GM04504 (cell line): ENCODE results near the gene BCL2L12.

Experiments used
- DNase-seq: peaks from one replicate; pipeline ENCODE4 v3.0.0-alpha.2; 2012; ENCODE audit warnings: low read depth

BCL2L12 gene

DNA sequence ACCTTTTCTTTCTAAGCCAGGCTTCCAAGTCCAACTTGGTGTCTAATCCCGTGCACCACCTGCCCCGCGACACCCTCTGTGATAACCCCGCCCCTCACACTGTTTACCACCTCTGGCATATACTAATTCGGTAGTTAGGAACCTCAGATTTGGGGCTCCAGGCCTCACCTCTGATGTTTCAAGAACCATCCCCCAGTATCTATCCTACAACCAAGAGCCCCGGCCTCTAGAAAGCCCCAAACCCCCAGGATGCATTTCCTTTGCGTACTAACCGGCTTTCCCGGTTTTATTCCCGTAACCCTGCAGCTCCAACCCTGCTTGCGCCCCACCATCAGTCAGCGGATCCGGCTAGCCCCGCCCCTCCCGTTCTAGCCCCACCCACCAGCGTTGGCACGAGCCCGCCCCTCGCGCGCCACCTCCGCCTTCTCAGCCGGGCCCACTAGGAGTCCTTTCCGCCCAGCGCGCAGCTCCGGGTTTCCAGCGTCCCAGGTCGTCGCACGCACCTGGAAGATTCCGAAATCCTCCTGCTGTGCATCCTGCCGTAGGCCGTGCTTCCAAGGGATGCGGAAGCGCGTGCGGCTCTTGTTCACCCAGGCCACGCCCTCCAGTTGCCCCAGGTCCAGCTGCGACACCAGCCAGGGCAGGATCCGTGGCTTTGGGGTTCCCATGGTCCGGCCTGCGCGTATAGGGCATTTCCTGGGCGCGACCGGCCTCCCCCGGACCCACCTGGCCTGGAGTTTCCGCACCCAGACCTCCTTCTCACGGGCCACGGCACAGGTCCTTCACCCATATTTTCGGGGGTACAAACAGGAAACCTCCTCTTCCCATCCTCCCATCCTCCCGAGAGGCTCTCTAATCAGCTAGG is 1.3 kb upstream of the BCL2L12 start:
- DNase-seq = peak; percentile 50

DNA sequence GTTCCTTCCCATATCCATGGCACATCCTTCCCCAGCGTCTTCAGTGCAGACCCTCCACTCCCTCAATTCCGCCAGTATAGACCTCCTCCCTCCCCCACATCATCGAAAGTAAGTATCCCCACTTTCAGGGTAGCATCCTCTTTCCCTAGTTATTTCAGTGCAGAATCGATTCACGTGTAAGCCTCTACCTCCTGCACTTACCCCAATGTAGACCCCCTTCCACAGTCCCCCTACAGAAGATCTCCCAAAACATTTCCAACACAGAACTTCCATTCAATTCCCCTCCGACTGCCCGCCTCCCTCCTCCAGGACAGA is 740 bp upstream of the BCL2L12 start:
- DNase-seq = no peak

DNA sequence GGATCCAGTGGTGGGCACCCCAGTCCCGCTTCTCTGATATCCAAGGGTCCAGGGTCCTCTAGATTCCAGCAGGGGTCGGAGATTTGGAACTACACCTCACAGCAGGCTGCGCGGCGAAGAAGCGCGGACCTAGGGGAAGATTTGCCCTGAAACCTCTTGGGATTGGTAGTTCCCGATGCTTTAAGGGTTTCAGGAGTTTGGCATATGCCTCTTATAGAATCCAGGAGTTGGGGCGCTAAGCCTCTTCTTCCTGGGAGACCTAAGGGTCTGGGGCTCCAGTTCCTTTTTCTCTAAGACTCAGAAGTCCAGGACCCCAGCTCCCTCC is 349 bp downstream of the BCL2L12 start:
- no peak for DNase-seq

DNA sequence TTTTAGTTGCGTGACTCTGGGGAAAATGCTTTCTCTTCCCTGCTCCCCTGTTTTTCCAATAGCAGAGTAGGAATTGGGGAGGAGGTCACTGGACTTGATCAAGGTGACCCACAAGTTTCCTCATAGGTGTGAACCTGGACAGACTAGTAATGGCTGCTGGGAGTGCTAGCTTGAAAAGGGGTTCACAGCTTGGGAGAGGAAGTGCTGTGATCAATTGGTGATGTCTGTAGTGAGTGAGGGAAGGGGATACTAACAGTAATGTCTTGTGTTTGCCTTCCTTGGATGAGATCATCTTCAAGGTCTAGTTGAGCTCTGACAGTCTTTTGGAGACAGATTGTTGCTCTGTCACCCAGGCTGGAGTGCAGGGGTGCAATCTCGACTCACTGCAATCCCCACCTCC is 1.7 kb downstream of the BCL2L12 start:
- DNase-seq = no peak

DNA sequence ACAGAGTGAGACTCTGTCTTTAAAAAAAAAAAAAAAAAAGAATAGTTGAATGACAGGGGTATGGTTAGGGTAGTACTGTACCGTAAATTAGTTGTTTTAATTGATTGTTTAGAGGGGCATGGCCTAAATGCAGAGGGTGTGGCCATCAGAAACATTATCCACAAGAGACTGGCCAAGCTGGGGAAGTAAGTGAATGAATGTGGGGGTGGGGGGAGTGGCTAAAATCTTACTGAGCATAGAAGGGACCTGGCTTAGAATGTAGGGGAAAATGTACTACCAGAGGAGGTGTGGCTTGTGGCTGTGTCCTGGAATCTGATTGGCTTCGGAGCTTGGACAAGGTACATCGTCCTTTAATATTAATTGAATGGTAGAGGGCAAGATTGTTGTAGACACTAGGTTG is 3.8 kb downstream of the BCL2L12 start:
- DNase-seq = no peak

DNA sequence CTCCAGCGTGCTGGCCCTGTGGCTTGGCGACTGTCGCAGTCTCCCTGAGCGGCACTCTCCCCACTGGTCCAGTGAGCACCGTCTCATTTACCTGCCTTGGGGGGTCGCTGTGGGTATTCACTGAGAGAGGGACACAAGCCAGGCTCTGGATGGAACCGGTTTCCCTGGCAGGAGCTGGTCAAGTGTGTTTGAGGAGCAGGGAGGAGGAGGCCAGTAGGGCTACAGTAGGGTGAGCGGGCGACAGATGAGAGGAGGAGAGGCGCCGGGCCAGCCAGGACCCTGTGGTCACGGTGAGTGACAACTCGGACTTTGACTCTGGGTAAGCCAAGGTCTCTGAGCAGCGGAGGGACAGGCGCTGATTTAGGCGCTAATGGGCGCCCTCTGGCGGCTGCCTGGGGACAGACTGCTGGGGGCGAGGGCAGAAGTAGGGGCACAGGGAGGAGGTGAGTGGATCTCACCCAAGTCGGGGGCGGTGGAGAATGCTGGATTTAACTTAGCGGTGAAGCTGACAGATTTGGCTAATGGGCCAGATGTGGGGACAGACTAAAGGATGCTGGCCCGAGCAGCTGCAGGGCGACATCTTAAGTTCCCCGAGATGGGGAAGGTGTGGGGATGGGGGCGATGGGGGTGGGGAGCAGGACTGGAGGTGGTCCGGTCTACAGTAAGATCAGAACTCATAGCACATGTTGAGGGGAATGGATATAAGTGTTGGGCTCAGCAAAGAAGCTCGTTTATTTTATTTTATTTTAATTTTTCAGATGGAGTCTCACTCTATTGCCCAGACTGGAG is 6.6 kb downstream of the BCL2L12 start:
- DNase-seq = no peak

DNA sequence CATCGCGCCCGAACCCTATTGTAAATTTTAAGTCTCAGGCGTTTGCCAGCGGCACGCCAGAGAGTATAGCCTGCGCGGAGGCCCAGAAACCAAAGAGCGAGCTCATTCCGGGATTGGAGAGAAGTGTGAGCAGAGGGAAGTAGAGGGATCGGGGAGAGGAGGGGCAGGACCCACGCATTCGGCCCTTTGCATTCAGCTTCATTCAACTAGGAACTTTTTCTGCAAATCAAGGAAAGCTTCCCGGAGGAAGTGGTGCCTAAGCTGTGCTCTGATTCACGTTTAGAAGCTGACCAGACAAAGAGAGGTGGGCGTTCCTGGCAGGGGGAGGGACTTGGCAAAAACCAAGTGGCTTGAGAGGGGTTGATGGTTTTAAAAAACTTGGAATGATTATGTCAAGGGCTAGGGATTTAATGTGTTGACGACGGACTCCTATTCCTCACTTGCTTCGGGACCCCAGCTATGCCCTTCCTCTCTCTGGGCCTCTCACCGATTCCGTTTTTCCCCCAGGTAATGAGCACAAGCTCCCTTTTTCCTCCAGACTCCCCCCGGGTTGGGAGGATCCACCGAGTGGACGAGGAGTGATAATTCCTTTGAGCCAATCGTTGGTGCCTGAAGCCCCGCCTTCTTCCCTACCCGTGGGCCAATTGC is 10.5 kb downstream of the BCL2L12 start:
- no peak for DNase-seq

DNA sequence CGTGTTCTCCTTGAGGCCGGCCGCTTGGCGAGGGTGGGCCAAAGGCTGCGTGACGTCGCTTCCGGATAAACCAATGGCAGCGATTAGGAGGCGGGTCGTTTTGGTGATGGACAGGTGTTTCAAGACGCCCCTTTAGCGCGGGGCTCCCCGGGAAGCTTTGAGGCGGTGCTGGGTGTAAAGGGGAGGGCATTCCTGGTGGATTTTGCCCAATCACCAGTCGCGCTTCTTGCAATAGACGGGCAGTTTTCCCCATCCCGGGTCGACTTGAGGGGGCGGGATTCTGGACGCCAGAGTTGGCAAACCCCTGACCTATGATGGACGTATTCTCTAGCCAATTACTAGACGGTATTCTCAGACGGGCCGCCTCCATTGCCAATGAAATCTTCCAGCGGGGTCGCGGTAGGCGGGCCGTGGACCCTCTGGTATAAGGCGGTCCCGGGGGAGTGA is 11.1 kb downstream of the BCL2L12 start:
- peak; percentile 100 for DNase-seq

DNA sequence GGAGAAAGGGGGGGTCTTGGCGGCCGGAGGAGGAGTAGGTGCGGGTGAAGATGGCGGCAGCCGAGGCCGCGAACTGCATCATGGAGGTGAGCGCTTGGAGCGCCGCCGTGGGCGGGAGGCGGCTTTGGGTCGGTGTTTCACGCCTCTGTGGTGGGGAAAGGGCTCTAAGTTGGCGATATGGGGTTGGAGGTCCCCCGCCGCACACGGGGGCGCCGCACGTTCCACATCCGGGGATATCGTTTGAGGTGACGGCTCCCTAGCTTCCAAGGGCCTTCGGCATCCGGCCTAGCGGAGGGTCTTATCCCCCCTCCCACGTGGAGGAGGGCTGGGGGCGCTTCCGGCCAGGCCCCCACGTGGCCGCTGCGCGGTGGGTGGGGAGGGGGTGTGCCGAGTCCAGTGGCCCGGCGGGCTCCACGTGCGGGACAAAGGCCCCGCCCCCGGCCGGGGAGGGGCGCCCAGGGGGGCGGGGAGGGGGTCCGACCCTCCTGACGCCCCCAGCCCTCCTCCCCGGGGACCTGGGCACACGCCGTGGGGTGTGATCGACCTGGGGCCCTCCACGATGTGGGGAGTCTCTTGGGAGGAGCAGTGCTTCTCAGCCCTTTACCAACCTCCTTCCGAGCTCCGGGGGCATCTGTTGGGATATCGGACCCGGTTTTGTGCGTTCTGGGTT is 11.6 kb downstream of the BCL2L12 start, which contains the start of gene PRMT1:
Gene PRMT1, plus strand, starts transcription at position 41 of the 670 bp plus-strand sequence. Its CDS starts 10 bp downstream, at position 51.
- no peak for DNase-seq

DNA sequence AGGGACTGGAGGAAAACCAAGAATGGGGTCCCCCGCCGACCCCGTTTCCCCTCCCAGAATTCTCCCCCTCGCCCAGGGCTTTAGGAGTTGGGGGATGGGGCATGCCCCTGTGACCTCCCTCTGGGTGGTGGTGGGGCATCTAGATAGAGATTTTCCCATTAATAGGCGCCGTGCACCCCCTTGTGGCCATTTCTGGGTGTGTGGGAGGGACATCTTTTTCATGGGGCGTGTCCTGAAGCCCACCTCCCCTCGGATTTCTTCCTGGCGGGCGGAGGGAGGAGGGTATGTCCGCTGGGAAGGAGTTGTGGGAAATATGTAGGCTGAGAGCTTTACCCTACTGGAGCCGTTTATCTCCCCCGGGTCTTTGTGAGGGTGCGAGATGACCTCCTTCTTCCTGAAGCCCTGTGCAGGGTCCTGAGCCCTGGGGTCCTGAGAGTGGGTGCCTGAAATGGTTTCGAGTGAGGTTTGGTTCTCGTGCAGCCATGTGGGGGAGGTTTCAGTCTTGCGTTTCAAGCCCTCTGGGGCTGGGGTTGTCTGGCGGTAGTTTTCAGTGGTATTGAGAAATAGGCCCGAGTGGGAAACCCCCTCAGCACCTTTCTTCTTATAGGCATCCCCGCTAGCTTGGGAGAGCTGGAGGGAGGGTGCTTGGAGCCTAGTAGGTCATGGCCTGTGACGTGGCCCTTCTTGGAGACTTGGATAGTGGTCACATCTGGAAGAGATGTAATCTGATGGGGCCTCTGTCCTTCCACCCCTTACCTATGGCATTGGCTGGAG is 12.4 kb downstream of the BCL2L12 start:
- DNase-seq = no peak

DNA sequence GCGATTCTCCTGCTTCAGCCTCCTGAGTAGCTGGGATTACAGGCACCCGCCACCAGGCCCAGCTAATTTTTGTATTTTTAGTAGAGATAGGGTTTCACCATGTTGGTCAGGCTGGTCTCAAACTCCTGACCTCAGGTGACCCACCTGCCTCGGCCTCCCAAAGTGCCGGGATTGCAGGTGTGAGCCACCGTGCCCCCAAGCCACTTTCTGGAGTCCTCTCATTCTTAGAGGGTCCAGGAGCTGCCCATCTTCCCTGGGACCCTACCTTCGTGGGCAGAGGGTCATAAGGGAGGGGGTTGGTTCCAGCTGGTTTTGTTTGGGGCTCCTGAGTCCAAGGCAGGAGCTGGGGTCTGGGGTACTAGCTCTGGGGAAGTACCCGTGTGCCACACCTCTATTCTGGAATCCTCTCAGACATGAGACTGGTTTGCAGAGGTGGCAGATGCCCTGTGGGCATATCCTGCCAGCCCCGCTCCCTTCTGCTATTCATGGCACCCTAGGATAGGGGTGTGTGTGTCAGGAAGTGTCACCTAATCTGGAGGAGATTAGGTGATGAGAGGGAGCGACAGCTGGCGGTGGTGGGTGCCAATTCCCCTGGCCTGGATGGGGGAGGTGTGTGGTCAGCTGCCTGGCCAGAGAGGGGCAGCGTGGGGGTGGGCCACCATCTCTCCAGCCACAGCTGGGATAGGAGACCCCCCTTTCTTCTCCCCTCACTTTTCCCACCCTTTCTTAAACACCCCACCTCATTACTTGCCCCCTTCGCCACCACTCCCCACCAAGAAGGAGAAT is 13.4 kb downstream of the BCL2L12 start:
- no peak for DNase-seq

DNA sequence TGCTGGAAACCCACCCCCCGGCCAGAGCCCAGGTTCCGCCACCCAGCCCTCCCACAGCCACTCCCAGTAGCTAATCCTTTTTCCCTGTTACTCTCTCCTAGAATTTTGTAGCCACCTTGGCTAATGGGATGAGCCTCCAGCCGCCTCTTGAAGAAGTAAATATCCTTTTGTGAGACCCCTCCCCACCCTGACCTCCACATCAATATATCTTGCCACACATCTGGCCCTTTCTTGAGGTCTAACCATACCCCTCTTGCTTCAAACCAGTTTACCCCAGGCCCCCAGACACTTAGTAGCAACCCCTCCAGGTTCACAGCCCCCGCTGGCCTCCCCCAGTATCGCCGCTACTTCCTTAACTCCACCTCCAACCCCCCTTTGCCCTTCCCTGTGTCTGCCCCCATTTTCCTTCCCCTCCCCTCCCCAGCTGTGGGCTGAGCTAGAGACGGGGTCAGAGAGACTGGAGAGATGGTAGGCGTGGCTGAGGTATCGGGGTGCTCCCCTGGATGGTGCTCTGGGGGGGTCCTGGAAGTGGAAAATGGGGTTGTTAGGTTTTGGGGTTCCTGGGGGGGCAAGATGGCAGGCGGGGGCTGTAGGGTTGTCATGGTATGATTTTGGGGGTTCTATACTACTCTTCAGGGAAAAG is 14.2 kb downstream of the BCL2L12 start:
- no peak for DNase-seq

DNA sequence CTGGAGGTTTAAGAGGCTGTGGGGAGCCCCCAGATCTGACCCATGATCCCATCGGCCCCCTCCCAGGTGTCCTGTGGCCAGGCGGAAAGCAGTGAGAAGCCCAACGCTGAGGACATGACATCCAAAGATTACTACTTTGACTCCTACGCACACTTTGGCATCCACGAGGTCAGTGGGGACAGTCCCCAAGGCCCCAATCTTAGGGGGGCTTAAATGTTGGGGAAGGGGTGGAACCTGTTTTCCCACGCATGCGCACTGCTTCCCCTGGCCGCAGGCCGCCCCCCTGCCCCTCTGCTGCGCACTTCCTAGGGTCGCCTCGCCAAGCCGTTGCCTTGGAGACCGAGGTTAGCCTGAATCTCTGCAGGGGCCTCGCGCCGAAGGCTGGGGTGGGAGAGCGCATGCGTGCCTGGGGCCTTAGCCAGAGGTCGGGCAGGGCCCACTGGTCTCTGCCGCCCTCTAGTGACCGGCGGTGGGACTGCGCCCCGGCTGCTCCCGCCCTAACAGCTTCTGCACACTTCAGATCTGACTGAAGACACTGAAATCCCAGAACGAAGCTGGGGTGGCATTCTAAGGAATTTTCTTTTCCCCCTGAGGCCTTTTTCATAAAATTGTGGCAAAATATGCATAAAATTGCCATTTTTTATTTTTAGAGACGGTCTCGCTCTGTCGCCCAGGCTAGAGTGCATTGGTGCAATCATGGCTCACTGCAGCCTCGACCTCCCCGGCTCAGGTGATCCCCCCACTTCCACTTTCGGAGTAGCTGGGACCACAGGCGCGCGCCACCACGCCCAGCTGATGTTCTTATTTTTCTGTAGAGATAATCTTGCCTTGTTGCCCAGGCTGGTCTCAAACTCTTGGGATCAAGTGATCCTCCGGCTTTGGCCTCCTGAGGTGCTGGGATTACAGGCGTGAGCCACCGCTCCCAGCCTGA is 15.0 kb downstream of the BCL2L12 start:
- DNase-seq = peak; percentile 53

DNA sequence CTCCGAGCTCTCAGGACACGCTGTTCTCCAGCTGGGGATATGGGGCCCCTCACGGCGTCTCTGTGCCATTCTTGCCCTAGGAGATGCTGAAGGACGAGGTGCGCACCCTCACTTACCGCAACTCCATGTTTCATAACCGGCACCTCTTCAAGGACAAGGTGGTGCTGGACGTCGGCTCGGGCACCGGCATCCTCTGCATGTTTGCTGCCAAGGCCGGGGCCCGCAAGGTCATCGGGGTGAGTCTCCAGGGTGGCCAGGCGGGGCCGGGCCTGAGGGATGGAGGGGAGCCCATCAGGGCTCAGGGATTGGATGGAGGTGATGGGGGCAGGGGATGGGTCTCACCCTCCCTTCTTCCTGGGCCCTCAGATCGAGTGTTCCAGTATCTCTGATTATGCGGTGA is 16.1 kb downstream of the BCL2L12 start:
- no peak for DNase-seq

DNA sequence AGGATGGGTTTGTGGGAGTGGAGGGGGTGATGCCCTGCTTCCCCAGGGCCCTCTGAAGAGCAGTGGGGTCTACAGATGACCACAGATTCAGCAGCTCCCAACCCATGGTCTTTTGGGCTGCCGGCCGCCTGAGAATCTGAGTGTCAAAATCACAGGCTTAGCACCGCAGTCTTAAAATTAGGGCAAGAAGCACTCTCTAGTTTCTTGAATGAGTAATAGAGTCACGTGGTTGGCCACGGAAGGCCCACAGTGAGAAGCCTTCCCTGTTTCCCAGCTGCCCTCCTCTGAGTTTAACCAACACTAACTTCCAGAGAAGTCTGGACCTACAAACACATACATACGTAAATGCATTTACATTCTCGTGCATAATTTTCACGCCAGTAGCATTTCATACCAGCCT is 16.5 kb downstream of the BCL2L12 start:
- no peak for DNase-seq

DNA sequence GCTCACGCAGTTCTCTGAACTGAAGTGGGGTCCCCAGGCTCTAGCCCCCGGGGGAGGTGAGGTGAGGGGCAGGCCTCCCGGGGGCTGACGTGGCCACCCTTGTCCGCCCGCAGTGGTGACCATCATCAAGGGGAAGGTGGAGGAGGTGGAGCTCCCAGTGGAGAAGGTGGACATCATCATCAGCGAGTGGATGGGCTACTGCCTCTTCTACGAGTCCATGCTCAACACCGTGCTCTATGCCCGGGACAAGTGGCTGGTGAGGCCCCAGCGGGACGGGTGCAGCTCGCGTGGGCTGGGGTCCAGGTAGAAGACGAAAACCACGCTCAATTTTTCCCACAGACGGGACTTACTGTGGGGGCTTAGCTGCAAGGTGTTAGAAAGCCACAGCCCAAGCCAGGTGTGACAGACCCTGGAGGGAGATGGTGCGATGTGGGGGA is 18.1 kb downstream of the BCL2L12 start:
- no peak for DNase-seq

DNA sequence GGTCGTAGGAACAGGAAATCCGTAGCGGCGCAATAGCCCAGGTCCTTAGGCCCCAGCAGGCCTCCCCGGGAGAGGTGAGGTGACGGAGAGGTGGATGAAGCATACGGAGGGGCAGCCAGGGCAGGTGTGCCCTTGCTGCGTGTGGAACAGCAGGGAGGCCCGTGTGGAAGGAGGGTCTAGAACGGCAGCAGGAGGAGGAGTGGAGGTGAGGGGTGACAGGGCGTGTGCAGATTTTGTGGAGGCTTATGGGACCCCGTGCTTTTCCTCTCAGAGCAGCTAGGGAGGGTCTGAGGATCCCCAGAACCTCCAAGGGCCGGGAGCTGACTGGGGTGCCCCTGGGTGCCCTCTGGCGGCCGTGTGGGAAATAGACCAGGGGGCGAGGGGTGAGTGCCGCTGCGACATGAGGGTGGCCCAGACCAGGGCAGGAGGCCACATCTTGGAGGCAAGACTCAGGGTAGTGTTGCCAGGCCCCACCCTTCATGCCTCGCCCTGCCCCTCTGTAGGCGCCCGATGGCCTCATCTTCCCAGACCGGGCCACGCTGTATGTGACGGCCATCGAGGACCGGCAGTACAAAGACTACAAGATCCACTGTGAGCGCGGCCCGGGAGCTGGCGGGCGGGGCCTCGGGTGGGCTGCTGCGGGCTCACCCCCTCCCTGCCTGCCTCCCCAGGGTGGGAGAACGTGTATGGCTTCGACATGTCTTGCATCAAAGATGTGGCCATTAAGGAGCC is 18.7 kb downstream of the BCL2L12 start:
- DNase-seq = no peak

DNA sequence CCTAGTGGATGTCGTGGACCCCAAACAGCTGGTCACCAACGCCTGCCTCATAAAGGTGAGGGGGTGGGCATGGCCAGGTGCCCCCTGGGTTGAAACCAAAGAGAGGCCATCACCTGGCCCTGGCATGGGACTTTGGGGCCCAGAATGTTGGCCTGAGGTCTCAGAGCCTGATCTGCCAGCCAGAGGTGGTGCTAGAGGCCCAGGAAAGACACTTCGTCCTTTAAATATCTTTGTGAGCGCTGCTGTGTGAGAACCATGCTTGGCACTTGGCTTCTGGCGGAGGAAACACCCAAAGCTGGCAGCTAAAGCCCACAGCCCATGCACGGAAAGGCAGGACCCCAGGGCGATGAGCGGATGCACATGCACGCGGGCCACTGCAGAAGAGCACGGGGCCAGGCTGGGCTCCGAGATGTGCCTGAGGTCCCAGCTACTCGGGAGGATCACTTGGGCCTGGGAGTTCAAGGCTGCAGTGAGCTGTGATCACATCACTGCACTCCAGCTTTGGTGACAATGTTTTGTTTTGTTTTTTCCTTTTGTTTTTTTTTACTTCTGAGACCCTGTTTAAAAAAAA is 19.3 kb downstream of the BCL2L12 start:
- DNase-seq = no peak
